Endodermal cell (in vitro differentiated cells): ENCODE data around the gene GNA12. TPM values are rescaled to one million over a fixed set of nuclear protein-coding genes. Genes with fewer than 3 reads are reported as not detected.
A peak's percentile ranks its signal among the peaks of the same experiment; 100 is the strongest.

ENCODE experiments used
- DNase-seq: peaks from one replicate; pipeline ENCODE4 v3.0.0-alpha.2; 2017
- H3K27ac ChIP-seq: 2 replicates; pipeline ENCODE4 v1.5.1; 2013; ENCODE audit warnings: mild to moderate bottlenecking, low read depth, low read length, moderate library complexity
- H3K27me3 ChIP-seq: 2 replicates; pipeline ENCODE4 v1.6.1; 2013; ENCODE audit warnings: mild to moderate bottlenecking, low read length, moderate library complexity; ENCODE audit not compliant: insufficient read depth, control insufficient read depth, poor library complexity, severe bottlenecking
- H3K36me3 ChIP-seq: 2 replicates; pipeline ENCODE4 v1.7.0; 2013; ENCODE audit warnings: mild to moderate bottlenecking, low read length, moderate library complexity; ENCODE audit not compliant: control insufficient read depth, insufficient read depth
- H3K4me1 ChIP-seq: one replicate; pipeline ENCODE4 v1.7.0; 2013; ENCODE audit warnings: low read length; ENCODE audit not compliant: control insufficient read depth, insufficient read depth
- H3K4me3 ChIP-seq: 2 replicates; pipeline ENCODE4 v1.5.1; 2013; ENCODE audit warnings: mild to moderate bottlenecking, low read length, moderate library complexity
- H3K9ac ChIP-seq: 2 replicates; pipeline ENCODE4 v1.6.1; 2013; ENCODE audit warnings: mild to moderate bottlenecking, low read length, moderate library complexity; ENCODE audit not compliant: poor library complexity, severe bottlenecking; ENCODE audit errors: extremely low read depth
- H3K9me3 ChIP-seq: 2 replicates; pipeline ENCODE4 v1.6.1; 2013; ENCODE audit warnings: mild to moderate bottlenecking, low read length, moderate library complexity; ENCODE audit not compliant: control insufficient read depth
- H3K27ac Mint-ChIP-seq: 2 replicates; pipeline ENCODE4 v1.8.0; 2020; ENCODE audit warnings: mixed read lengths
- H3K27me3 Mint-ChIP-seq: 2 replicates; pipeline ENCODE4 v1.8.0; 2021; ENCODE audit warnings: mild to moderate bottlenecking, mixed read lengths; ENCODE audit not compliant: insufficient read depth
- H3K36me3 Mint-ChIP-seq: 2 replicates; pipeline ENCODE4 v1.8.0; 2020; ENCODE audit warnings: low read depth, mixed read lengths
- H3K4me1 Mint-ChIP-seq: 2 replicates; pipeline ENCODE4 v1.8.0; 2020; ENCODE audit warnings: mixed read lengths
- H3K4me3 Mint-ChIP-seq: 2 replicates; pipeline ENCODE4 v1.8.0; 2020; ENCODE audit warnings: mild to moderate bottlenecking, moderate library complexity, mixed read lengths
- H3K9me3 Mint-ChIP-seq: 2 replicates; pipeline ENCODE4 v1.8.0; 2020; ENCODE audit warnings: mild to moderate bottlenecking, mixed read lengths
- CTCF ChIP-seq: fragments of 200-600 bp; sonication (generic); conservative IDR thresholded peaks from 2 replicates; pipeline ENCODE4 v1.5.0; 2021; ENCODE audit warnings: antibody characterized with exemption, mild to moderate bottlenecking
- WGBS, 2 experiments: methylation state at CpG; one replicate each; pipeline versions ENCODE4 v1.1.5 to v1.1.7; 2013; ENCODE audit warnings: missing lambda C conversion rate in 2 of 2, mixed read lengths in 1 of 2; ENCODE audit not compliant: insufficient coverage in 1 of 2, insufficient read length in 1 of 2; 5-methylcytosine and 5-hydroxymethylcytosine counted together
- total RNA-seq, 2 donors: library from RNA; stranded (reverse); fragmentation: NEBNext Ultra II Directional in 1 of 2; extraction: Animal tissue kit (Norgen Biotek cat#: 25700) in 1 of 2; gene quantifications; 2 replicates in 1 of 2; 3 replicates in 1 of 2; pipeline ENCODE4 v1.2.1, GENCODE V29; 2021

The GNA12 gene
- total RNA-seq, 2 donors from 2014 or later, result 55.0 to 64.7 TPM

- no peaks in the 10 kb centered on the region for H3K9me3 Mint-ChIP-seq
- TF ChIP-seq CTCF, result no peak
- no peaks in the 10 kb centered on the region for H3K9me3 ChIP-seq
- H3K4me3 Mint-ChIP-seq, result no peak overlapping the region
- no peak overlapping the region for H3K27ac ChIP-seq
- H3K36me3 Mint-ChIP-seq, result no peaks in the 10 kb centered on the region
- H3K4me3 ChIP-seq, result no peak overlapping the region
- H3K27me3 Mint-ChIP-seq, result no peaks in the 10 kb centered on the region
- H3K4me1 Mint-ChIP-seq, result peaks cover 6% of the 10 kb centered on the region
- H3K9ac ChIP-seq, result no peak overlapping the region
- DNase-seq, result no peak
- H3K36me3 ChIP-seq, result no peaks in the 10 kb centered on the region
- WGBS, 2 experiments, result 76 to 91% methylated on average over 3 of the region's 3 CpGs
- peaks cover 2% of the 10 kb centered on the region for H3K4me1 ChIP-seq
- H3K27me3 ChIP-seq, result no peaks in the 10 kb centered on the region
- H3K27ac Mint-ChIP-seq, result no peak overlapping the region
Measured at GRCh38 chr7:2878306-2878705, 34.2 kb upstream of the GNA12 start.

- no peak overlapping the region for H3K4me3 Mint-ChIP-seq
- peak; percentile 60 for DNase-seq
- Histone ChIP-seq H3K9me3 (no peaks in the 10 kb centered on the region), H3K4me1 (no peaks in the 10 kb centered on the region), H3K36me3 (no peaks in the 10 kb centered on the region), H3K27ac (no peak overlapping the region), H3K4me3 (no peak overlapping the region), H3K27me3 (no peaks in the 10 kb centered on the region), H3K9ac (no peak overlapping the region)
- no peaks in the 10 kb centered on the region for H3K27me3 Mint-ChIP-seq
- H3K9me3 Mint-ChIP-seq, result no peaks in the 10 kb centered on the region
- 84 to 88% methylated on average over 17 to 24 of the region's 24 CpGs for WGBS, 2 experiments
- peaks cover 2% of the 10 kb centered on the region for H3K4me1 Mint-ChIP-seq
- no peaks in the 10 kb centered on the region for H3K36me3 Mint-ChIP-seq
- no peak for TF ChIP-seq CTCF
- no peak overlapping the region for H3K27ac Mint-ChIP-seq
Measured at GRCh38 chr7:2876031-2876731, 32.1 kb upstream of the GNA12 start.

GRCh38 chr7:2873686-2874551 is 29.8 kb upstream of the GNA12 start:
- peak; percentile 94 for DNase-seq
- no peaks in the 10 kb centered on the region for H3K36me3 Mint-ChIP-seq
- H3K27me3 ChIP-seq, result no peaks in the 10 kb centered on the region
- H3K9me3 ChIP-seq, result no peaks in the 10 kb centered on the region
- H3K27me3 Mint-ChIP-seq, result no peaks in the 10 kb centered on the region
- H3K4me3 ChIP-seq, result no peak overlapping the region
- peaks cover 2% of the 10 kb centered on the region for H3K4me1 Mint-ChIP-seq
- H3K27ac Mint-ChIP-seq, result peak overlapping the region; percentile 100
- peak overlapping the region; percentile 64 for H3K27ac ChIP-seq
- no peak overlapping the region for H3K4me3 Mint-ChIP-seq
- H3K9ac ChIP-seq, result peak overlapping the region; percentile 48
- WGBS, 2 experiments, result 60 to 72% methylated on average over 4 of the region's 7 CpGs
- no peaks in the 10 kb centered on the region for H3K9me3 Mint-ChIP-seq
- TF ChIP-seq CTCF, result no peak
- H3K4me1 ChIP-seq, result no peaks in the 10 kb centered on the region
- H3K36me3 ChIP-seq, result no peaks in the 10 kb centered on the region
